ENCODE data around the gene MLLT6.
A peak's percentile ranks its signal among the peaks of the same experiment; 100 is the strongest.

The MLLT6 gene

DNA sequence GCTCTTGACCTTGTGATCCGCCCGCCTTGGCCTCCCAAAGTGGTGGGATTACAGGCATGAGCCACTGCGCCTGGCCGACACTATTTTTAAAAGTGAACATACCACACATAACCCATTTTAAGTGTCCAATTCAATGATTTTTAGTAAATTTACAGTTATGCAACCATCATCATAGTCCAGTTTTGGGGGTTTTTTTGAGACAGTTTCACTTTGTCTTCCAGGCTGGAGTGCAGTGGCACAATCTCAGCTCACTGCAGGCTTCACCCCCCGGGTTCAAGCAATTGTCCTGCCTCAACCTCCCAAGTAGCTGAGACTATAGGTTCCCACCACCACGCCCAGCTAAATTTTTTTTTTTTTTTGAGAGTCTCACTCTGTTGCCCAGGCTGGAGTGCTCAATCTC, 27.3 kb upstream of the MLLT6 start:
- Histone ChIP-seq H3K4me1 (ENCODE audit: control insufficient read depth, insufficient read depth, low read length) (peaks cover 3% of the 10 kb centered on the region; the same call in 1 of the 2 replicates), H3K36me3 (ENCODE audit: control insufficient read depth, insufficient read depth, low read length) (no peaks in the 10 kb centered on the region), H3K4me3 (ENCODE audit: low read depth, low read length) (no peak overlapping the region), H3K9me3 (ENCODE audit: control insufficient read depth, insufficient read depth, low read length) (no peaks in the 10 kb centered on the region), H3K9ac (ENCODE audit: low read depth, low read length) (no peak overlapping the region), H3K27me3 (ENCODE audit: control insufficient read depth, insufficient read depth, low read length) (peaks cover 41% of the 10 kb centered on the region), H3K27ac (ENCODE audit: low read depth, low read length) (no peak overlapping the region)

DNA sequence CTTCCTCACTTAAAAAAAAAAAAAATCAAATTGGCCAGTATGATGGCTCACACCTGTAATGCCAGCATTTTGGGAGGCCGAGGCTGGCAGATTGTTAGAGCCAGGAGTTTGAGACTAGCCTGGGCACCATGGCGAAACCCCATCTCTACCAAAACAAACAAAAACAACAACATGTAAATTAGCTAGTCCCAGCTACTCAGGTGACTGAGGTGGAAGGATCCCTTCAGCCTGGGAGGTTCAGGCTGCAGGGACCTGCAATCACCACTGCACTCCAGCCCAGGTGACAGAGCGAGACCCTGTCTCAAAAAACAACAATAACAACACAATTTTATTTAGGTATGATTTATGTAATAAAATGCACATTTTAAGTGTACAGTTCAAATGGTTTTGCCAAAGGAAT, 24.0 kb upstream of the MLLT6 start:
- Histone ChIP-seq H3K27ac (ENCODE audit: low read depth, low read length) (no peak overlapping the region), H3K36me3 (ENCODE audit: control insufficient read depth, insufficient read depth, low read length) (no peaks in the 10 kb centered on the region), H3K9me3 (ENCODE audit: control insufficient read depth, insufficient read depth, low read length) (no peaks in the 10 kb centered on the region), H3K9ac (ENCODE audit: low read depth, low read length) (no peak overlapping the region), H3K27me3 (ENCODE audit: control insufficient read depth, insufficient read depth, low read length) (peaks cover 9% of the 10 kb centered on the region), H3K4me1 (ENCODE audit: control insufficient read depth, insufficient read depth, low read length) (no peaks in the 10 kb centered on the region), H3K4me3 (ENCODE audit: low read depth, low read length) (no peak overlapping the region)

DNA sequence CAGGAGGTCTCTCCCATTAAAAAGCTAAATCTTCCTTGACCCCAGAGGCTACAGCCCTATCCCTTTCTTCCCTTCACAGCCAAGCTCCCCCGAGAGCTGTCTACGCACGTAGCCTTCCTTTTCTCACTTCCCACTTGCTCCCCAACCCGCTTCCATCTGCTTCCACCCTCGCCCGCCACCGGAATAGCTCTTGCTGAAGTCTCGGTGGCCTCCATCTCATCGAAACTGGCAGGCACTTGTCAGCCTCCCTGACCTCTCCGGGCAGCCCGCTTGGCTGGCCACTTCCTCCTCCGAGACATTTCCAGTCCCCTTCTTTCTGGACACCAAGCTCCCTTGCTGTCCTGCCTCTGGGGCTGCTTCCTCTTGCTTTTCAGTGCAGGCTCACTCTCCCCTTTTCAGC, 19.6 kb upstream of the MLLT6 start:
- no peak overlapping the region for H3K27ac ChIP-seq (ENCODE audit: low read depth, low read length)
- no peak overlapping the region for H3K4me3 ChIP-seq (ENCODE audit: low read depth, low read length)
- no peaks in the 10 kb centered on the region for H3K27me3 ChIP-seq (ENCODE audit: control insufficient read depth, insufficient read depth, low read length)
- H3K36me3 ChIP-seq (ENCODE audit: control insufficient read depth, insufficient read depth, low read length) = no peaks in the 10 kb centered on the region
- no peaks in the 10 kb centered on the region for H3K9me3 ChIP-seq (ENCODE audit: control insufficient read depth, insufficient read depth, low read length)
- no peaks in the 10 kb centered on the region for H3K4me1 ChIP-seq (ENCODE audit: control insufficient read depth, insufficient read depth, low read length)
- H3K9ac ChIP-seq (ENCODE audit: low read depth, low read length) = no peak overlapping the region

DNA sequence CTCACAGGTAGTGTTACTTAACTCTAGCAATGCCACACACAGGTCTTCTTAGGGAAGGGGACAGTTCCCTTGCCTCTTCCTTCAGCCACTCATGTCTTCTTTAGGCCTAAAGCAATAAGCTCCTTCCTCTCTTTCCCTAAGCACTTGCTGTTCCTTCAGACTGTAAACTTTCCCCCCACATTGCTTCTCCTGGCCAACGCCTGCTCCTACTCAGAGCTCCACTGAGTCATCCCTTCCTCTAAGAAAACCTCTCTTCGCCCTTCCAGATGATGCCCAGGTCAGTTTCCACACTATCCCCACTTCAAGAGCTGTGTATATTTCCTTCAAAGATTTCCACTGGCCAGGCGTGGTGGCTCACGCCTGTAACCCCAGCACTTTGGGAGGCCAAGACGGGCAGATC, 17.8 kb upstream of the MLLT6 start:
- H3K4me1 ChIP-seq (ENCODE audit: control insufficient read depth, insufficient read depth, low read length) = no peaks in the 10 kb centered on the region
- H3K4me3 ChIP-seq (ENCODE audit: low read depth, low read length) = no peak overlapping the region
- H3K9ac ChIP-seq (ENCODE audit: low read depth, low read length) = no peak overlapping the region
- no peak overlapping the region for H3K27ac ChIP-seq (ENCODE audit: low read depth, low read length)
- H3K9me3 ChIP-seq (ENCODE audit: control insufficient read depth, insufficient read depth, low read length) = no peaks in the 10 kb centered on the region
- no peaks in the 10 kb centered on the region for H3K36me3 ChIP-seq (ENCODE audit: control insufficient read depth, insufficient read depth, low read length)
- peaks cover 3% of the 10 kb centered on the region; the same call in 1 of the 2 replicates for H3K27me3 ChIP-seq (ENCODE audit: control insufficient read depth, insufficient read depth, low read length)

DNA sequence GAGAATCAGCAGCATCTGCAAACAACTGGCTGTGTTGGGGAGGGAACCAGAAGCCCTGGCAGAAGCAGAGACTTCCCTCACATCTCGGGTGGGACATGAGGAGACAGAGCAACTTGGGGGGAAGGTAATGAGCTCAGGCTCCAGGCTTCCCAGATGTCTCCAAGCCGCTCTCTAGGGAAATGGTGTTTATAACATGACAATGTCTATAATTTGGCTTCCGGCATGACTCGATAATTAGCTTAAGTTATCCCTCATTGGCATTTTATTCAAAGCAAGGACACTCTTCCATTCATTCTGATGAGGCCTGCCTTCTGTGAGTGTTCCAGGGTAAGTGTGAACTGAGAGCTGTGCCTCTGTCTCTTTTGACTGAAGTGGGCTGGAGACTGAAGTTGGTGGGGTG, 14.7 kb upstream of the MLLT6 start:
- Histone ChIP-seq H3K9ac (ENCODE audit: low read depth, low read length) (no peak overlapping the region), H3K27ac (ENCODE audit: low read depth, low read length) (no peak overlapping the region), H3K4me3 (ENCODE audit: low read depth, low read length) (no peak overlapping the region), H3K9me3 (ENCODE audit: control insufficient read depth, insufficient read depth, low read length) (no peaks in the 10 kb centered on the region), H3K36me3 (ENCODE audit: control insufficient read depth, insufficient read depth, low read length) (no peaks in the 10 kb centered on the region), H3K27me3 (ENCODE audit: control insufficient read depth, insufficient read depth, low read length) (peaks cover 10% of the 10 kb centered on the region), H3K4me1 (ENCODE audit: control insufficient read depth, insufficient read depth, low read length) (no peaks in the 10 kb centered on the region)

DNA sequence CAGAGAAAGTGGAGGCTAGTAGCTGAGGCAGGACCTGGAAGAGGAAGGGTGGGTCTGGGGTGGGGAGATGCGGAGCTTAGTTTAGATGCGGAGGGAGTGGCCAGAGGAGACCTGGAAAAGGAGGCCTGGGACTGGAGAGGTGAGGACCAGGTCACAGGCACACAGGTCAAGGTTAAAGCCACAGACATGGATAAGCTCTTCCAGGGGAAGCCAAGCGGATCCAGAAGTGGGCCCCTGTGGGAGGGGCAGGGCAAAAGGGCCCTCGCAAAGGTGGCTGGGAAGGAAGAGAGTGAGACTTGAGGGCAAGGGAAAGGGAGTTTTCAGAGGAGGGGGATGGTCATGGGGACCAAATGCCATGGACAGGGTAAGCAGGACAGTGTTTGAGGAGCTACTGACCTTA, 13.9 kb upstream of the MLLT6 start:
- peaks cover 10% of the 10 kb centered on the region for H3K27me3 ChIP-seq (ENCODE audit: control insufficient read depth, insufficient read depth, low read length)
- H3K27ac ChIP-seq (ENCODE audit: low read depth, low read length) = no peak overlapping the region
- no peak overlapping the region for H3K9ac ChIP-seq (ENCODE audit: low read depth, low read length)
- H3K36me3 ChIP-seq (ENCODE audit: control insufficient read depth, insufficient read depth, low read length) = no peaks in the 10 kb centered on the region
- no peaks in the 10 kb centered on the region for H3K4me1 ChIP-seq (ENCODE audit: control insufficient read depth, insufficient read depth, low read length)
- H3K9me3 ChIP-seq (ENCODE audit: control insufficient read depth, insufficient read depth, low read length) = no peaks in the 10 kb centered on the region
- H3K4me3 ChIP-seq (ENCODE audit: low read depth, low read length) = no peak overlapping the region

DNA sequence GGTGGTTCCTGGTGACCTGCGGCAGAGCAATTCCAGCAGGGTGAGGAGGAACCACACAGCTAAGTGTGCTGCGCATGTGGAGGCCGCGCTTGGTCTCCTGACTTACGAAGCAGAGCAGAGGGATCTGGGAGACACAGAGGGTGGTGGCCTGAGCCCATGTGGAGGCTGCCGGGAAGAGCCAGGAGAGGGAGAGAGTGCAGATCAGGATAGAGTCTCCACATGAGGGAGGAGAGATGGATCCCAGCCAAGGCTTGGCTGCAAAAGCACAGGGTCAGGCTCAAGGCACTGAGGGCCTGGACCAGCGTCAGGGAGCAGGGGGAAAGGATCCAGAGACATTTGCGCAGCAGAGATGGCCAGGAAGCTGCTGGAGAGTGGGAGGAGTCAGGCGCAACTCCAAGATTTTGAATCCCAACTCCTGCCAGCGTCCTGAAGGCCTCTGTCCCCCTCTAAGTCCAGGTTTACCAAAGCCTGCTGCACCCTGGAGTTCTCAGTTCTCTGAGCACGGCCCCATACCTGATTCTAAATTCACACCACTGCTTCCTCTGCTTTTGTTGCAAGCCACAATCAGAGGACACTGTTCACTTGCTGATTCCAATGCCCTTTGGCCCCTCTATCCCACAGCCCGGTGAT, 11.3 kb upstream of the MLLT6 start:
- H3K4me3 ChIP-seq (ENCODE audit: low read depth, low read length) = no peak overlapping the region
- peaks cover 29% of the 10 kb centered on the region for H3K27me3 ChIP-seq (ENCODE audit: control insufficient read depth, insufficient read depth, low read length)
- no peaks in the 10 kb centered on the region for H3K4me1 ChIP-seq (ENCODE audit: control insufficient read depth, insufficient read depth, low read length)
- no peaks in the 10 kb centered on the region for H3K9me3 ChIP-seq (ENCODE audit: control insufficient read depth, insufficient read depth, low read length)
- no peak overlapping the region for H3K9ac ChIP-seq (ENCODE audit: low read depth, low read length)
- no peak overlapping the region for H3K27ac ChIP-seq (ENCODE audit: low read depth, low read length)
- no peaks in the 10 kb centered on the region for H3K36me3 ChIP-seq (ENCODE audit: control insufficient read depth, insufficient read depth, low read length)

DNA sequence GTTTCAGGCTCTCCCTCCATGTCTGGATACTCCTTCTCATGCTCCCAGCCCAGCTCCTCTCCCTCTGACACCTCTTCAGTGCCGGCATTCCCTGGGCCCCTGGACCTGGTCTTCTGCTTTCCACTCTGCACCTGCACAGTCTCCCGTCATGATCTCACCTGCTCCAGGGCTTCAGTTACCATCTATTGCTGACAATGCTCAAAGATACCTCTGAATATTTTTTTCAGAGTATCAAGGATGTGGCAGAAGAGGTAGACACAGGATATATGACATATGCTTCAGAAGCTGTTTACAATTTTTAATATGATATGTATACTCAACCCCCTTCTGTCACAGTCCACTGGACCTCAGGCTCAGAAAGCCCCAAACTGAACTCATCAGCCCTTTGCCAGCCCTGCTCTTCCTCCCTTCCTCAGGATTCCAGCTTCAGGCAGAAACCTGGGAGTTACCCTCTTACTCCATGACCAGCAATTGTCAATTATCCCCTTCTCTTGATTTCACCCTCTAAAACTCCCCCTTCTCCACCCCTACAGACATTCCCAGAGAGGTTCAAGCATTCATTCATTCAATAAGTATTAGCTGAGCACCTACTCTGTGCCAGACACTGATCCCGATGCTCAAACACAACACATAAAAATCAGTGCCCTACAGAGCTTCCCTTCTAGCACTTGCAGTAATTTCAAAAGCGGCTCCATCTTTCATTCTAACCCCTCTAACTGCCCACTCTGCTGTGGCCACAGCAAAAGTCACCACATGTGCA, 7.8 kb upstream of the MLLT6 start:
- H3K4me1 ChIP-seq (ENCODE audit: control insufficient read depth, insufficient read depth, low read length) = peaks cover 6% of the 10 kb centered on the region; the same call in 1 of the 2 replicates
- no peaks in the 10 kb centered on the region for H3K36me3 ChIP-seq (ENCODE audit: control insufficient read depth, insufficient read depth, low read length)
- H3K9me3 ChIP-seq (ENCODE audit: control insufficient read depth, insufficient read depth, low read length) = no peaks in the 10 kb centered on the region
- H3K27me3 ChIP-seq (ENCODE audit: control insufficient read depth, insufficient read depth, low read length) = peaks cover 59% of the 10 kb centered on the region
- H3K9ac ChIP-seq (ENCODE audit: low read depth, low read length) = no peak overlapping the region
- H3K27ac ChIP-seq (ENCODE audit: low read depth, low read length) = no peak overlapping the region
- H3K4me3 ChIP-seq (ENCODE audit: low read depth, low read length) = no peak overlapping the region

DNA sequence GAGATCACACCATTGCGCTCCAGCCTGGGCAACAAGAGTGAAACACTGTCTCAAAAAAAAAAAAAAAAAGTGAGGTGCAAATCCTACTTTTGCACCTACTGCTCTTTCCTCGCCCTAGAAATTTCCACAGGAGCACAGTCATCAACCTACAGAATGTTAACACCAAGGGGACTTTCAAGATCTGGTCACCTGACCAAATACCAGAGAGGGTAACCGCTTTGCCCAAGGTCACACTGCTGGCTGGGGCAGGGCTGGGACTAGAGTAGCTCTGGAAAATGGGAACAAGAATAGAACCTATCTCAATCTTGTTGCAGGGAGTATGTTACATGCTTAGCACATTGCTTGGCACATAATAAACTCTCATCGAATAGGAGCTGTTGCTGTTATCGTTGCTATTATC, 6.3 kb upstream of the MLLT6 start:
- peaks cover 18% of the 10 kb centered on the region for H3K4me1 ChIP-seq (ENCODE audit: control insufficient read depth, insufficient read depth, low read length)
- peaks cover 69% of the 10 kb centered on the region for H3K27me3 ChIP-seq (ENCODE audit: control insufficient read depth, insufficient read depth, low read length)
- H3K9ac ChIP-seq (ENCODE audit: low read depth, low read length) = no peak overlapping the region
- H3K36me3 ChIP-seq (ENCODE audit: control insufficient read depth, insufficient read depth, low read length) = no peaks in the 10 kb centered on the region
- H3K9me3 ChIP-seq (ENCODE audit: control insufficient read depth, insufficient read depth, low read length) = no peaks in the 10 kb centered on the region
- no peak overlapping the region for H3K4me3 ChIP-seq (ENCODE audit: low read depth, low read length)
- no peak overlapping the region for H3K27ac ChIP-seq (ENCODE audit: low read depth, low read length)

DNA sequence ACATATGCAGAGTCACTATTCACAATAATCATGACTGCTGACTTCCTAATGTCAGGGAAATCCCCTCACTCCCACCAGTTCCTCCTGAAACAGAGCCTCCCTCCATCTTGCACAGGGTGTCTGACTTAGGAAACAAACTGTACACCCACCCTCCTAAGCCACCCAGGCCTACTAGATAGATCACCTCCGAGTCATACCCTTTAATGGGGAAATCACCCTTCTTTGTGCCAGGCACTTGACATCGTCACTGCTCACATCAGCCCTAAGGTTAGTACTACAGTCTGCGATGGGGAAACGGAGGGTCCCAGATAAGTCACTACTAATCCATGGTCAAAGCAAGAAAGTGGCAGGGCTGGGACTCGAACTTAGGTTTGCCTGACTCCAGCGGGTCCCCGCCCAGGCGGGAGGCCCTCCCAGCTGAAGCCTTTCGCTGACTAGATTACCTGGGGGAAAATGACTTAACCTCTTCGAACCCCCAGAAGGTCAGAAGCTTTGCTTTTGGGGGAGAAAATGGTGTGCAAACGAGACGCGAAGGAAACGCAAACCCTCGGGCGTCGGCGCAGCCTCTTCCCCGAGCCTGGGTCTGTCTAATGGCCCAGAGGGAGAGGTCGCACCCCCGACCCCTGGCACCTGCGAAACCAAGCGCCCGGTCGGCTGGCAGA, 3.4 kb upstream of the MLLT6 start:
- no peak overlapping the region for H3K27ac ChIP-seq (ENCODE audit: low read depth, low read length)
- peaks cover 87% of the 10 kb centered on the region for H3K27me3 ChIP-seq (ENCODE audit: control insufficient read depth, insufficient read depth, low read length)
- no peak overlapping the region for H3K9ac ChIP-seq (ENCODE audit: low read depth, low read length)

More for the DNA sequence above, 3.4 kb upstream of the MLLT6 start:
- no peaks in the 10 kb centered on the region for H3K9me3 ChIP-seq (ENCODE audit: control insufficient read depth, insufficient read depth, low read length)
- peaks cover 27% of the 10 kb centered on the region for H3K4me1 ChIP-seq (ENCODE audit: control insufficient read depth, insufficient read depth, low read length)
- no peaks in the 10 kb centered on the region for H3K36me3 ChIP-seq (ENCODE audit: control insufficient read depth, insufficient read depth, low read length)
- peak overlapping the region; percentile 67 for H3K4me3 ChIP-seq (ENCODE audit: low read depth, low read length)

Measured in HUES48 (cell line).